NCI-H1105 (cell line): ENCODE results near the gene CCDC85C.
A peak's percentile ranks its signal among the peaks of the same experiment; 100 is the strongest.

ENCODE experiments used
- DNase-seq: peaks from one replicate; lab custom pipeline; 2025; lab: John Stamatoyannopoulos, UW

CCDC85C gene

DNA sequence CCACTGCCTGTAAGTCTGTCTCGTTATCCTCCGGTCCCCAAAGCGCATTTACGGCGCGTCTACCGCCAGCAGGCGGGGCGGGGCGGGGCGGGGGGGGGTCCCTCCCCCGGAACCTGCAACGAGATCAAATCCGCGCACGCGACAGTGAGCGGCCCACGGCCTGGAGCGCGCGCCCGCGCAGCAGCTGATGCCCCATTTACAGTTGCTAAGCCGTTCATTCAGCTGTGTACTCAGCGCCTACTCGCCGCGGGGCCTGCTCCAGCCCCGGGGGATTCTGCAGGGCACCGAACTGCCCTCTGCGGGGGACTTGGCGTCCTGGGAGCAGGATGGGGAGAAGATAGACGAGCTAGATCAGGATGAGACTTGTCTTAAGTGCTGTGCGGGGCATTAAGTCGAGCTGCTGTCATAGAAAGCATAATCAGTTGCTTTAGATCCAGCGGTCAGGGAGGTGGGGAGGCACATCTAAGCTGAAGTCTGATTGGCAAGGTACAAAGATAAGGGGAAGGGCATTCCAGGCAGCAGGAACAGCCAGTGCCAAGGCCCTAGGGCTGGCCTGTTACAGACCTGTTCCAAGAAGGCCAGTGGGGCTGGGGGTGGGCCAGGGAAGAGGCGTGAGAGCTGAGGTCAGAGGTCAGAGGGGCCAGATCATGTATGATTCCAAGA lies 1.4 kb upstream of the CCDC85C start:
- DNase-seq = peak; percentile 71

GRCh38 chr14:99604766-99605298 lies 825 bp upstream of the CCDC85C start:
- DNase-seq = peak; percentile 42

DNA sequence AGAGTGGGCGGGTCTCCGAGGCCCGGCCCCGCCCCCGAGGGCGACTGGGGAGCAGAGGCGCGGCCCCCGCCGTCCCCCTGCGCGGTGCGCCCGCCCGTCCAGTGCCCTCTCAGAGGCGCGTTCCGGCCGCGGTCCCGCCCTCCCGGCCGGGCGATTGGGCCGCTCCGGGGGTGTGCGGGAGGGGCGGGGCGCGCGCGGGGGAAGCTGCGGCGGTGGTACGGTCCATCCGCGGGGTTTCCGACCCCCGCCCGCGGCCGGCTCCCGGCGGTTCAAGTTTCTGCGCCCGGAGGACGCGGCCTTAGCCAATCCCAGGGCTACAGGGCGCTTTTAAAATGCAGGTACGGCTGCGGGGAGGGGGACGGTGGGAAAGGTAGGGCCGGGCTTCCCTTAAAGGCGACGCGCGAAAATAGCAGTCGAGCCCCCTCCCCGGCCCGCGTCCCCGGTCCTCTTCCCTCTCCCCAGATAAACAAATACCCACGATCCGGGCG lies 315 bp upstream of the CCDC85C start:
- peak; percentile 100 for DNase-seq

GRCh38 chr14:99602788-99603415 lies 1.1 kb downstream of the CCDC85C start:
- no peak for DNase-seq

DNA sequence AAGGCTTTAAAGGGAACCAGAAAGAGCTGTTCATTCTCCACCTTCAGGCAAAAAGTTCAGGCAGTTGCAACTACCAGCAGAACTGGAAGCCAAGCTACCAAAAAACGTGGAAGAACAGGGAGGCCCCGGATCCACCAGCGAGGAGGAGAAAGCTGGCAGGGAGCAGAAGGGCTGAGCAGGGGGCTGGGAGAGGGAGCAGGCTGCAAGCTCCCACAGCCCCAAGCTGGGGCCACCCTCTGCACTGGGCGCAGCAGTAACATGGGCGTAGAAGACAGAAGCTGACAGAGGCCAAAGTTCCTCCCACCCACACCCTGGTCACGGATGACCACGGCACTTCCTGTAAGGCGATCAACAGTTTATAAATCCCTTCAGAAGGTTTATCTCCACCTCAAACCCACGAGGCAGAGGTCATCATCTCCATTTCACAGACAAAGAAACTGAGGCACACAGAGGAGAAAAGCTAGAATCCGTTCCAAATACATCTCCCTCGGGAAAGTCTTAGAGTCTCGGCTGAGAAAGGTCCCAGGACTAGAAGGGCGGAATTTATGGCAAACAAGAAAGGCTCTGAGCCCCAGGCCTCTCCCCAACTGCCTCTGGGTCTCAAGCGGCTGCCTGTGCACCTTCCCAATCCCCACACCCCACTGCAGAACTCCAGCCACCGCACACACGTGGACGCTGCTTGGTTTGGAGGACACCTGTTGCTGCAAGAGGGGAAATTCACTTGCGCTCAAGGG lies 1.8 kb downstream of the CCDC85C start:
- no peak for DNase-seq

DNA sequence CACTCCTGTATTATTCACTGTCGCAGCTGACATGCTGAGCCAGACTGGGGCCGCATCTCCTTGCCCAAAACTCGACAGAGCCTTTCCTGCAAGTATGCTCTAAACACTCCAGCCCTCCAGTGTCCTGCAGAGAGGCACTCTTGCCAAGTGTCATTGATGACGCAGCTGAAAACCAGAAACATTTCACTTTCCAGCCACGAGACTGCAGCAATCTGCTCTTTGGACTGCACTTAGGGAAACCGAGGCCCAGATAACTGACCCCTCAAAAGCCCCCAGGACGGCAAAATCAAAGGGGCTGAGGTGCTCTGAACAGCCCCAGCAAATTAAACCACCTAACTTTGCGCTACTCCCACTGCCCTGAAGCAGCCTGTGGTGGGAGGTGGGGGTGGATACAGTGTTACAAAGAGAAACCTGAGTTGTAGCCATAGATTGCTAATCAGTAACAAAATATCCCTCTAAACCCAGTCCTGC lies 2.6 kb downstream of the CCDC85C start:
- no peak for DNase-seq

DNA sequence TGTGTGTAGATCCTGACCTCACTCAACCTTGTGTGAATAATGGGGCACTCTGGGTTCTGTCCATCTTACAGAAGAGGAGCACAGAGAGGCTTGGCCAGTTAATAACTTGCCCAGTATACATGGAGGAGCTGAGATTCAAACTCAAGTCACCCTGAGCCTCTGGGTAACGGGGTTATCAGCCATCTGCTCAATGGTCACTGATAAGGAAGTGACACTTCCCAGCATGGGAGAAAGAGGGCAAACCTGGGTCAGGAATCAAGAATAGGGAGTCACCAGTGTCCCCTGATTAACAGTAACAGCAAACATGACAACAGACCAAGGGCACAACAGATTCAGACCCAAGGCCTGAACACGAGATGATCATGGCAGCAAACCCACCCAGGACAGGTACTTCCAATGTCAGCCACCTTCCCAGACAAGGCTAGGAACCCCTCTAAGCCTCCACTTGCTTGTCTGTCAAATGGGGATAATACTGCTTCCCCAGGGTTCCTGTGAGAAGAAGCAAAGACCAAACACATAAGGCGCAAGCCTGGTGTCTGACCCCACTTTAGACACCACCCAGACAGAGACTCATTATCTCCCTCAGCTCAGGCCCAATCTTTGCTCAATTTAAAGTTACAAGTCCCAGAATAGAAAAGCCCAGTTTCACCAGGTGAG lies 3.6 kb downstream of the CCDC85C start:
- DNase-seq = no peak

GRCh38 chr14:99599393-99599792 lies 4.6 kb downstream of the CCDC85C start:
- no peak for DNase-seq

DNA sequence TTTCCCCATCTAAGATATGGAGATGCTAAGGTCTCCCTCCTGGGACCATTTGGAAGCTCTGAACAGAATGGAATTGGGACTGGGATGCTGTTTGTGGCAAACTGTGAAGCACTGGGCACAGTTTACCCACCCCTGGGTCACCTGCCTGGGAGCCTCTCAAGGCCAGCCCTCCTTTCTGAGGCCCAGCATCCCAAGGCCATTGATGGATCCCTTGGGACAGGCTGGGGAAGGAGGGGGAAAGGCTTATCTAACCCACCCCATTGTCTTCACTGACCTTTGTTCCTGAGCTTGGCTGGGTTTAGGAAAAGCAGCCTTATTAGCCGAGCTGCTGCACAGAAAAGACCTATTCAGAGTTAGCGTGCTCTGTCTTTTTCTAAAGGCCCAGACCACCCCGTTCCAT lies 5.2 kb downstream of the CCDC85C start:
- no peak for DNase-seq

DNA sequence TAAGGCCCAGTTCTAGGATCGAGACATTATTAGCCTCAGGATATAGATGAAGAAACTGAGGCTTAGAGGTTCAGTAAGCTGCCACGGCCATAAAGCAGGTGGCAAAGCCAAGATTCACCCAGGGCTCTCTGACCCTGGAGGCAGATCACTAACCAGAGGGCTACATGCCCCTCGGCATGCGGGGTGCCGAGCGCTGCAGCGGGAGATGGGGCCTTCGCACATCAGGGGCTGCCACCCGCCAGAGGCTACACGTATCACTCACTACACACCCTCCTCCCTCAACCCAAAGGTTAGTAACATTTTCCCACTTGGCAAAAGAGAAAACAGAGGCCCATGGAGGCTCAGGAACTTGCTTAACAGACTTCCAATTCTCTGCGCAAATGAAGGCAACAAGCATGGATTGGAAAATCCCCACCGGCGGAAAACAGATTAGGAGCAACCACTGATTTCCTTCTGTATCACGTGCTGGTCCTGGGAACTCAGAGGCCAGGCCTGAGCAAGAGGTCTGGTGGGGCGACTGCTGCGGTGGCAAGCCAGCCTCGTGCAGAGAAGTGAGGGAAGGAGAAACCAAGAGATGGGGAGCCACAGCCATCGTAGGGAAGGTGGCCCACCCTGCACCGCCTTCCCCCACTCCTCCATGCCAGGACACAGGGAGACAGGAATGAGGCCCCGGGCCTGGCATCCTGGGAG lies 6.0 kb downstream of the CCDC85C start:
- DNase-seq = no peak

GRCh38 chr14:99596772-99597171 lies 7.2 kb downstream of the CCDC85C start:
- DNase-seq = no peak

- DNase-seq = no peak
Observed at GRCh38 chr14:99596071-99596627, 7.9 kb downstream of the CCDC85C start.

GRCh38 chr14:99595524-99595923 lies 8.5 kb downstream of the CCDC85C start:
- DNase-seq = no peak

DNA sequence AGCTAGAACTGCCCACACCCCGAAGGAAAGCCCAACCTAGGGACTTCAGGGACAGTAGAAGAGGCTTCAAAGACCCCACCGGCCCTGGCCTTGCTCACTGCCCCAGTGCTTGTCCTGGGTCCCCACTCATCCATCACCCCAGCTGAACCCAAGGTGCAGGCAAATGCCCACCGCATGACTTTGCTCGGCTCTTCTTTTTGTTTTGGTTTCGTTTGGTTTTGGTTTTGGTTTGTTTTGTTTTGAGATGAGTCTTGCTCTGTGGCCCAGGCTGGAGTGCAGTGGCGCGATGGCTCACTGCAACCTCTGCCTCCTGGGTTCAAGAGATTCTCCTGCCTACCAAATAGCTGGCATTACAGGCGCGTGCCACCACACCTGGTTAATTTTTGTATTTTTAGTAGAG lies 9.0 kb downstream of the CCDC85C start:
- DNase-seq = no peak

- DNase-seq = no peak
Observed at GRCh38 chr14:99593971-99594841, 9.8 kb downstream of the CCDC85C start.

GRCh38 chr14:99592933-99593753 lies 10.9 kb downstream of the CCDC85C start:
- no peak for DNase-seq

DNA sequence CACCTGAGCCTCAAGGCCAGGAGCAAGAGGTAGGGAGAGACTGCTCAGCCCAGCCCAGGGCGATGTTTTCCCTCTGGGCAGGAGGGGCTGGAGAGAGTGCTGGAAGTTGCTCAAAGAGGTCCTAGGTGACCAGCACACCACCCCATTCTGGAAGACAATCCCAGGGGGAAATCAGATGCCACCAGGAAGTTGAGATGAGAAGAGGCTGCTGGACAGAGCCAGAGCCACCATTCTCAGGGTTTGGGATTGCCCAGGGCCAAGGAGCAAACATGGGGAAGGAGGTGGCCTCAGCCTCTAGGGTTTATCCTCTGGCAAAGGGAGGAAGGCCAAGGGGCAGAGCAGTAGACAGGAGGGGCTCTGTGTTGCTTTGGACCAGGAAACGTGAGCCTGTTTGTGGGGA lies 11.6 kb downstream of the CCDC85C start:
- no peak for DNase-seq

DNA sequence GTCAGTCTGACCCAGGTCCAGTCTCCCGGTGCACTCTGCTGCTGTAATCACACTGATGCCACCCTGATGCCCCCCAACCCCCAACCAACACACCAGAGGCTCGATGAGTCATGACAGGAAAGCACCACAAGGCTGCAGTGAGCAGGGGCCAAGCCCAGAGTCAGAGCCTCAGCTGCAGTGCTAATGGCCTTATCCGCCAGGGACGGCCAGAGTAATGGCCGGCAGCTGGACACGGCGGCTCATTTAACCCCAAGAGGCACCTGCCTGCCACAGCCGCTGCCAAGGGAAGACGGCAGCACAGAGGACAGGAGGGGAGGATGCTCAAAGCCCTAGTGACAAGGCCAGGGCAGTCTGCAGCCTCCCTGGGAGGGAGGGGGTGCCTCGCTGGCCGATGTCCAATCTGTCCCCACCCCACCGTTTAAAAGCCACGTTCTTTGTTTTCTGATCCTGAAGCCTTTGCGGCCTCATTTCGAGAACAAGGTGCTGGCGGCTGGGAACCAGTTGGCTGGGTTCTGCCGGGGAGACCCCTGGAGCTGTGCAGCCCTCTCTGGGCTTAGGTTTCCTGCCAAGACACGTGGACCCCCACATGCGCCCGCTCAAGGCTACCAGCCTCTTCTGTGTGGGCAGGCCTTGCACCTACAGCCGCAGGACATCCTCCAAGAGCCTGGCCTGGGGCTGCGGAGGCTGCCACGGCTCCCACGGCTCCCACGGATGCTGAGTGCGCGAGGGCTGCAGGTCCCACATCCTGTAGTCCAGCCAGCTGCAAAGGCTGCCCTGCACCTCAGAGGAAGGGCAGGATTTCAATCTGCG lies 13.1 kb downstream of the CCDC85C start:
- DNase-seq = no peak
